ENCODE data around the gene MAPRE2. TPM values are rescaled to one million over a fixed set of nuclear protein-coding genes. Genes with fewer than 3 reads are reported as not detected.

The MAPRE2 gene
- total RNA-seq, 2 donors from 2014 or later = 32.8 to 44.4 TPM

DNA sequence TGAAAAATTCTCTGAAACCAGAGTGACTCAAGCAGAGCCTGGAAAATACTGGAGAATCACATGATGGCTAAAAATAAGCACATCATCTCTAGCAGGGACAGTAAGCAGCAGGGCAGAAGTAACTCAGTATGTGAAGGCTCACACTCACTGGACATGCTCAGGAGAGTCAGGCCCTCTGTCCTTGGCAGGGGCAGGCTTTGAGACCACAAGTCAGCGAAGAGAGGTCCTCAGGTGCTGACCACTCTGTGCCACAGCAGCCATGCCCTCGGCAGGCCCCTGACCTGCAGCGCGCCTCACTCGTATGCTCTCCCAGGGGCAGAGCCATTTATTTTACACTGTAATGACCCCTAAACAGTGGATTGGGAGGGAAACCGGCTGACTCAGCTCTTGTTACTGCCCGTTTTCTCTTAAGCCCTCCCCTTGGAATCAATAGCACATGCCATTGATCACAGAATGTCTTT lies 76.8 kb downstream of the MAPRE2 start:
- Mint-ChIP-seq H3K9me3 (no peaks in the 10 kb centered on the region), H3K4me1 (ENCODE audit: low read depth in 2 of 2) (peaks cover 53 to 67% of the 10 kb centered on the region in 2 donors), H3K27me3 (no peaks in the 10 kb centered on the region)

DNA sequence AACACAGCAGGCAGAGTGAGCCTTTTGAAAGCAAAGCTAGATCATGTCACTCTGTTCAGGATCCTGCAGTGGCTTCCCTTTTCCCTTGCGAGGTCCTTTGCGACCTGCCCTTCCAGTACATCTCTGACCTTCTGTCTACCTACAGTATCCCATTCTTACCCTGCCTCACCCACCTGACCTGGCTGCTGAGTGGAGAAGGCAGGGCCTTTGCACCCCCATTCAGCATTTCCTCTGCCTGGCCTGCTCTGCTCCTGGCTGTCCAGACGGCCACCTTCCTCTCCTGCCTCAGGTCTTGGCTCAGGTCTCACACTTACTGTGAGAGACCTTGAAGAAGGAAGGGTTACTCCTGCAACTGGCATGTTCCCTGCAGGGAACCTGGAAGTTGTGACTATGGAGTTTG lies 77.4 kb downstream of the MAPRE2 start:
- no peak for DNase-seq (ENCODE audit: low spot score)
- no peaks in the 10 kb centered on the region for H3K27me3 Mint-ChIP-seq
- H3K27ac Mint-ChIP-seq = peak overlapping the region in 1 of 2 donors; percentile 74
- peaks cover under 1% of the 10 kb centered on the region for H3K9me3 Mint-ChIP-seq
- peaks cover 57 to 72% of the 10 kb centered on the region in 2 donors for H3K4me1 Mint-ChIP-seq (ENCODE audit: low read depth in 2 of 2)
- ATAC-seq = no peak
- H3K4me3 Mint-ChIP-seq = no peak overlapping the region
- no peaks in the 10 kb centered on the region for H3K36me3 Mint-ChIP-seq

More for the DNA sequence above, 76.8 kb downstream of the MAPRE2 start:
- Mint-ChIP-seq H3K36me3 (no peaks in the 10 kb centered on the region), H3K27ac (peak overlapping the region in 1 of 2 donors; percentile 74), H3K4me3 (no peak overlapping the region)
- ATAC-seq = peak in 1 of 2 donors; percentile 20
- no peak for DNase-seq (ENCODE audit: low spot score)

DNA sequence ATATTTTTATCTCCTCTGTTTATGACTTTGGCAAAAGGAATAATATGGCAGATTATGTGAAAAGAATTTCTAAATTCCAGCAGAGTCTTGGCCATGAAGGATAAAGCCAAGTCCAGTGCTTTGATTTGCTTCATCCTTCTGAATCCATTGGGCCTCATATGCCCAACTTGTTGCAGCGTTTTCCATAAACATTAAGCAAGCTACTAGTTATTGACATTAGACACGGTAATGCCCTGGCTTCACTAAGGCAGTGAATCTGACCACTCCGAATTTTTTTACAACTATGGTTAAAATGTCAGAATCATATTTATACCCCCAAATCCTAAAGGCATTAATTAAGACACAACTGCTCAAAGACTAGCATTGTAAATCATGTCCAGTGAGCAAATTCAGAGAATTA lies 79.8 kb downstream of the MAPRE2 start:
- no peak overlapping the region for H3K4me3 Mint-ChIP-seq
- ATAC-seq (no peak), DNase-seq (ENCODE audit: low spot score) (no peak)
- no peaks in the 10 kb centered on the region for H3K36me3 Mint-ChIP-seq
- H3K27ac Mint-ChIP-seq = peak overlapping the region in 1 of 2 donors; percentile 81
- peaks cover 53 to 63% of the 10 kb centered on the region in 2 donors for H3K4me1 Mint-ChIP-seq (ENCODE audit: low read depth in 2 of 2)
- no peaks in the 10 kb centered on the region for H3K27me3 Mint-ChIP-seq
- peaks cover 5% of the 10 kb centered on the region for H3K9me3 Mint-ChIP-seq

DNA sequence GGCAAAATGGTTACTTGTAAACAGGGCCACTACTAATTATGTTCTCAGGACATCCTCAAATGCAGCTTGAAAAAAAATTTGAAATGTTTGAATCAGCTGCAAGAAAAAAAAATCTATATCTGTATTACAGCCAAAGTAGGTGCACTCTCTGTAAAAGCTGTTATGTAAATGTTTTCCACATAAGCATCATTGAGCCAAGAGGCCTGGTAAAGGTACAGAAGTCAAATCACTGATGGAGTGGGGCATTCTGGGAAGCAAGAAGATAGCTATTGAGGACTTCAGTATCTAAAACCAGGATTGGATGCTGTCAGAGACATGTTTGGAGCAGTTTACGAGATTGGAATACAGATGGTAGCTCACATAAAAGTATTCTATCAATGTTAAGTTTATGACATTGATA lies 80.3 kb downstream of the MAPRE2 start:
- ATAC-seq (no peak), DNase-seq (ENCODE audit: low spot score) (no peak)
- no peaks in the 10 kb centered on the region for H3K27me3 Mint-ChIP-seq
- peak overlapping the region in 1 of 2 donors; percentile 81 for H3K27ac Mint-ChIP-seq
- peaks cover 5% of the 10 kb centered on the region for H3K9me3 Mint-ChIP-seq
- no peak overlapping the region for H3K4me3 Mint-ChIP-seq
- H3K36me3 Mint-ChIP-seq = no peaks in the 10 kb centered on the region
- peaks cover 50 to 61% of the 10 kb centered on the region in 2 donors for H3K4me1 Mint-ChIP-seq (ENCODE audit: low read depth in 2 of 2)

DNA sequence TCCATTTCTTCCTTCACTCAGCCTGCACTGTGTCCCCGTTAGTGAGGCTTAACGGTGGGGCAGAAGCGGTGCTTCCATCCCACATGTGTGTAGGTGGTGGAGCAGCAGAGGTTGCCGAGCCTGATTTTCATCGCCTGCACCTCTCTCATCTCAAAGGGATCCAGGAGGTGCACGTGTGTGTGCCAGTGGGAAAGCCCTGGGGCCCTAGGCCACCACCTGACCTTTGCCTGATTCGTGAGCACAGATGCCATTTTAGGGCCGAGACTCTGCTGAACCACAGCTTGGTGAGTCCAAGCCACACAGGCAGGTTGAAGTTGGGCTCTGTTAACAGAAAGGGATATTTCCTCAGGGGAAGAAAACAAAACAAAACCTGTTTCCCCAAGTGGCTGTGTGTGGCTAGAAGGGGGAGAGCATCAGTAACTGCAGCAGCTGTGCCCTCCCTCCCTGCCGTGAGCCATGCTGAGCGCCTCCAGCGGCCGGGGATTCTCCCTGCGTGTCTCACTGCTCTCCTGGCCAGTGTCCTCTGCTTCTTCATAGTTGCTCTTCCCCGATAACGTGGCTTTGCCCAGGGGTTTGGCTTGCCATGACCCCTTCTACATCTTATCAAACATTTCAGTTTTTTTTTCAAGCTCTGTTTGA lies 81.5 kb downstream of the MAPRE2 start:
- DNase-seq (ENCODE audit: low spot score) (no peak), ATAC-seq (peak in 1 of 2 donors; percentile 69)

DNA sequence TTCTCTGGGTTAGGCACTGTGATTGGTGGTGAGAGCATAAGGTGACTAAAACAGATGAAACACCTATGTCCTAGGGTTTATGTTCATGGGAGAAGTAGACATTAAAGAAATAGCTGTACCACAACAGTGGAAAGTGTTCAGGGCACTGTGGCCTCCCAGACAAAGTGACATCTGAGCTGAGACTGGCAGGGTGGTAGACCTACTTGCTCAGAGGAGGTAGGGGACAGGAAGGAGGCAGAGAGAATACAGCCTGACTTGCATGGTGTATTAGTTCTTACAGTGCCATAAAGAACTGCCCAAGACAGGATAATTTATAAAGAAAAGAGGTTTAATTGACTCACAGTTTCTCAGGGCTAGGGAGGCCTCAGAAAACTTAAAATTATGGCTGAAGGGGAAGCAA lies 82.6 kb downstream of the MAPRE2 start:
- Mint-ChIP-seq H3K27me3 (no peaks in the 10 kb centered on the region), H3K27ac (peak overlapping the region in 1 of 2 donors; percentile 81), H3K4me3 (no peak overlapping the region), H3K4me1 (ENCODE audit: low read depth in 2 of 2) (peaks cover 31 to 42% of the 10 kb centered on the region in 2 donors), H3K36me3 (no peaks in the 10 kb centered on the region), H3K9me3 (peaks cover 5% of the 10 kb centered on the region)
- ATAC-seq (no peak), DNase-seq (ENCODE audit: low spot score) (no peak)

More for the DNA sequence above, 81.5 kb downstream of the MAPRE2 start:
- no peaks in the 10 kb centered on the region for H3K27me3 Mint-ChIP-seq
- no peaks in the 10 kb centered on the region for H3K36me3 Mint-ChIP-seq
- H3K4me1 Mint-ChIP-seq (ENCODE audit: low read depth in 2 of 2) = peaks cover 39 to 50% of the 10 kb centered on the region in 2 donors
- no peak overlapping the region for H3K4me3 Mint-ChIP-seq
- H3K27ac Mint-ChIP-seq = peak overlapping the region; percentile 19 to 81
- peaks cover 5% of the 10 kb centered on the region for H3K9me3 Mint-ChIP-seq

DNA sequence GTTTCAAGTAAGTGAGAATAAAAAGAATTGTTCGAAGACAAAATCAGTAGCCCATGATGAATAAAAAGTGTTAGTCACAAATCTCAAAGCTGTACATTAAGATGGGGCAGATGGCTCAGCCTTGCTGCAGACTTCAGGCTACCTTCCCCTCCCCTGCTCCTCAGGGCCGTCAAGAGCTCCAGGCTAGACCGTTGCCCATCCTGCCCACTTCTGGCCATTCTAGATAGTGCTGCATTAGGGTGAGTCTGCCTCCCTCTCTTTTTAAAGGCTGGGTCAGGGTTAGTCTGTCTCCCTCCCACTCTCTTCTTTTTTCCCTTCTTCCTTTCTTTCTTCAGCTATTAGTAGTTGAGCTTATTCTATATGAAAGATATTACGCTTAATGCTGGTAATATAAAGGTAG lies 86.0 kb downstream of the MAPRE2 start:
- no peak for DNase-seq (ENCODE audit: low spot score)
- Mint-ChIP-seq H3K4me3 (no peak overlapping the region), H3K27me3 (no peaks in the 10 kb centered on the region), H3K9me3 (peaks cover 5% of the 10 kb centered on the region), H3K36me3 (peaks cover 5% of the 10 kb centered on the region), H3K4me1 (ENCODE audit: low read depth in 2 of 2) (peaks cover 44 to 46% of the 10 kb centered on the region in 2 donors), H3K27ac (peak overlapping the region in 1 of 2 donors; percentile 28)
- ATAC-seq = no peak

DNA sequence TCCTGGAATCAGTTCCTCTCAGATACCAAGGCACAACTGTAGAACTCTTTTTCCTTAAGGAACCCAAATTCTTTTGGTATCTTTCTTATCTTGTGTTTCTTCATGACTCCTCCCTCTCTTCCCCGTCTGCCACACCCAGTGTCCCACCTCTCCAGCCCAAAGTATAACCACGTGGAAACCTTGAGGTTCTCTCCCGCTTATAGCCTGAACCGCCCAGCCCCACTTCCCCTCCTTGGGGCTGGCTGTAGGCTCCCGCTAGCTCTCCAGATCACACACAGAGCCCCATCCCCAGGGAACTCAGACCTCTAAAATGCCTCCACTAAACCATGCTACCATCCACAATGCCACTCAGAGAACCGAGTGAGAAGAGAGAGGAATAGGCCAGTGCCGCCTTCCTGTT lies 87.5 kb downstream of the MAPRE2 start:
- no peak for ATAC-seq
- no peak for DNase-seq (ENCODE audit: low spot score)
- Mint-ChIP-seq H3K36me3 (peaks cover 5% of the 10 kb centered on the region), H3K9me3 (peaks cover 4% of the 10 kb centered on the region), H3K4me3 (no peak overlapping the region), H3K4me1 (ENCODE audit: low read depth in 2 of 2) (peaks cover 39 to 47% of the 10 kb centered on the region in 2 donors), H3K27me3 (no peaks in the 10 kb centered on the region), H3K27ac (peak overlapping the region in 1 of 2 donors; percentile 90)

DNA sequence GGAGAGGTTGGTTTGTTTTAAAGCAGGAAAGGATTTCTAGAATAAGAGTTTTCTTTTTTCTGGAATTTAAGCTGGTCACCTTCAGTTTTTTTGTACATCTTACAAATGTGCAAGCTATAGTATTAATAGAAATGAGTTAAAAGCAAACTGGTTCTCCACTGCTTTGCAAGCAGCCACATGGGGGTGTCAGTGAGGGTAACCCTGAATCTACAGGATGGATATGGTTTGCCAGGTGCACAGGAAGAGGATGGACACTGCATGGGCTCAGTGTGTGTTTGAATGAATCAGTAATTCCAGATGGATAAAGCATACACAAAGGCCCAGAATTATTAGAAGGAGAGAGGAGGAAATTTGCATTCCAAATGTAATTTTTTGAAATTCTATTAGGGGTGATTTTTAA lies 89.0 kb downstream of the MAPRE2 start:
- DNase-seq (ENCODE audit: low spot score) (no peak), ATAC-seq (no peak)
- Mint-ChIP-seq H3K27me3 (no peaks in the 10 kb centered on the region), H3K9me3 (no peaks in the 10 kb centered on the region), H3K27ac (peak overlapping the region; percentile 42 to 90), H3K4me1 (ENCODE audit: low read depth in 2 of 2) (peaks cover 45 to 55% of the 10 kb centered on the region in 2 donors), H3K36me3 (peaks cover 5% of the 10 kb centered on the region), H3K4me3 (no peak overlapping the region)

DNA sequence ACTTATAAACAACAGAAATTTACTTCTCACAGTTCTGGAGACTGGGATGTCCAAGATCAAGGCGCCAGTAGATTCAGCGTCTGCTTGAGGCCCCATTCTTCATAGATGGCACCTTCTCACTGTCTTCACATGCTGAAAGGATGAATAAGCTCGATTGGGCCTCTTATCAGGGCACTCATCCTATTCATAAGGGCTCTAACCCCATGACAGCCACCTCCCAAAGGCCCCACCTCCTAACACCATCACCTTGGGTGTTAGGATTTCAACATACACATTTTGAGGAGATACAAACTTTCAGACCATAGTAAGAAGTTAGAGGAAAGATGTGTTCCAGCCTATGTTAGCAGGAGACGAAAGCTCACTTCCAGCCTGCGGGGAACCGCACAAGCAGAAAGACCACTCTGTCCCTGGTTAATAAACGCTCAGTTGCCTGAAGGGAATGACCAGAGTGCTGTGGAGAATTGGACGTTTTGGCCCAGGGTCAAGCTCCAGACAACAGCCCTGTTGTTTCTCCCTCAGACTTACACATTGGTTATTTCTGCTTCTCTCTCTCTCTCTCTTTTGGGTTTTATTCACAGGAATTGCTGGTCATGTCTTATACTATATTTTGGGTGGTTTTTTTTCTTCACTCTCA lies 90.3 kb downstream of the MAPRE2 start:
- peak overlapping the region; percentile 82 to 90 for H3K27ac Mint-ChIP-seq
- peaks cover 55 to 61% of the 10 kb centered on the region in 2 donors for H3K4me1 Mint-ChIP-seq (ENCODE audit: low read depth in 2 of 2)
- ATAC-seq (peak; percentile 60 to 81), DNase-seq (ENCODE audit: low spot score) (no peak)
- peak overlapping the region; percentile 65 for H3K4me3 Mint-ChIP-seq
- no peaks in the 10 kb centered on the region for H3K27me3 Mint-ChIP-seq
- no peaks in the 10 kb centered on the region for H3K9me3 Mint-ChIP-seq
- H3K36me3 Mint-ChIP-seq = peaks cover 9% of the 10 kb centered on the region

DNA sequence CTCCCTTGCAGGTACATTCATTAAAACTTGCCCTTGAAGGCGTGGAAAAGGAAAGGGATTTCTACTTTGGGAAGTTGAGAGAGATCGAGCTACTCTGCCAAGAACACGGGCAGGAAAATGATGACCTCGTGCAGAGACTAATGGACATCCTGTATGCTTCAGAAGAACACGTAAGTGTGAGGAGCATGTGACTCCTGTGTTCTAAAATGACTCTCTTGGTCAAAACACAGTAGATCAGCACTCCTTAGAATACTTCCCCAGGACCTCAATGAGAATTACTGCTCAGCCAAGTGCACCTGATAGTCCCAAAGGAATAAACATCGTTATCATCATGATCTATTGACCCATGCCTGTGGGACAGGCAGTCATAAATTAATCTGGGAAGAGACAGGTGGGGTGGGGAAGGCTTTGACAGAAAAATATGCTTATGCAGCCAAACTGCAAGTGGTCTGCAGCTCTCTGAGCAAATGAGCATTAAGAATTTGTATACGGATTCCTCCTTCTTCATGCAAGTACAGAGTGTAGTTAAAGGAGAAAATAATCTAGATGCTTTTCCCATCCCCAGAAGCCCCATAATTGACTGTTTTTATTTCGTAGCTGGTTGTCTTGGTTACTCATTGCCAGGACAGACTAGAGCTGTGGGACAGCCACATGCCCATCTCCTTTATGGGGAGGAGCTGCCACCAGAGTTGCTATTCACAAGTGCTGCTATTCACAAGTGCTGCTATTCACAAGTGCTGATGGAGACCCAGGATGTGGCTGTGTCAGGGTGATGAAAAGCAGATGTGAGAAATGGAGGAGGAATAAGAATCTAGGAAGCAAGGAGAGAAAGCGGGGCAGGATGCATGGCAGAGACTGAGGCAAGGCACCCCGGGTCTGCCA lies 91.0 kb downstream of the MAPRE2 start:
- H3K36me3 Mint-ChIP-seq = peaks cover 9% of the 10 kb centered on the region
- H3K4me3 Mint-ChIP-seq = peak overlapping the region; percentile 65
- peak overlapping the region; percentile 82 to 90 for H3K27ac Mint-ChIP-seq
- no peaks in the 10 kb centered on the region for H3K27me3 Mint-ChIP-seq
- H3K4me1 Mint-ChIP-seq (ENCODE audit: low read depth in 2 of 2) = peaks cover 55 to 62% of the 10 kb centered on the region in 2 donors
- ATAC-seq (peak; percentile 86 to 87), DNase-seq (ENCODE audit: low spot score) (peak; percentile 73)
- H3K9me3 Mint-ChIP-seq = no peaks in the 10 kb centered on the region

DNA sequence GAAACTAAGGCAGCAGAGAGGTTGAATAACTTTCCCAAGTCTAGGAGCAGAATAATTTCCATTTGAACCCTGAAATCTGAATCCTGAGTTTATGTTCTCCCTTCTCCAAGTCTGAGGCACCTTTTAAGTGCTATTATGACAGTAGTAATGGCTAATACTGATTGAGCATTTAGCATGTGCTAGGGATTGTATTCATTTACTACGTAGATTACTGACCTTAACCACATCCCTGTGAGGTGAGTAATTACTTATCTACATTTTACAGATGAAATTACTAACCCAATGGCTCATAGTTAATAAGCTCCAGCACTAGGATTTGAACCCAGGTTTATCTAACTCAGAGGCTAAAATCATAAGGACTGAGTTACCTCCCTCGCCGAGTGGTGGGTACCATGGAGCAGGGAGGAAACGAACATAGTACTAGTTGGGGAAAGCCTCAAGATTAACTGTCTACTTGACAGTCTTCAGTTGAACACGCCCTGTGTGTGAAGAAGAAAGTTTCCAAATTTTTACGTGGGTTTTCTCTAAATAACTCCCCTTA lies 93.0 kb downstream of the MAPRE2 start:
- no peaks in the 10 kb centered on the region for H3K27me3 Mint-ChIP-seq
- no peak overlapping the region for H3K4me3 Mint-ChIP-seq
- H3K36me3 Mint-ChIP-seq = peaks cover 9% of the 10 kb centered on the region
- H3K9me3 Mint-ChIP-seq = no peaks in the 10 kb centered on the region
- ATAC-seq (peak in 1 of 2 donors; percentile 42), DNase-seq (ENCODE audit: low spot score) (no peak)
- H3K27ac Mint-ChIP-seq = peak overlapping the region in 1 of 2 donors; percentile 90
- H3K4me1 Mint-ChIP-seq (ENCODE audit: low read depth in 2 of 2) = peaks cover 51 to 57% of the 10 kb centered on the region in 2 donors

DNA sequence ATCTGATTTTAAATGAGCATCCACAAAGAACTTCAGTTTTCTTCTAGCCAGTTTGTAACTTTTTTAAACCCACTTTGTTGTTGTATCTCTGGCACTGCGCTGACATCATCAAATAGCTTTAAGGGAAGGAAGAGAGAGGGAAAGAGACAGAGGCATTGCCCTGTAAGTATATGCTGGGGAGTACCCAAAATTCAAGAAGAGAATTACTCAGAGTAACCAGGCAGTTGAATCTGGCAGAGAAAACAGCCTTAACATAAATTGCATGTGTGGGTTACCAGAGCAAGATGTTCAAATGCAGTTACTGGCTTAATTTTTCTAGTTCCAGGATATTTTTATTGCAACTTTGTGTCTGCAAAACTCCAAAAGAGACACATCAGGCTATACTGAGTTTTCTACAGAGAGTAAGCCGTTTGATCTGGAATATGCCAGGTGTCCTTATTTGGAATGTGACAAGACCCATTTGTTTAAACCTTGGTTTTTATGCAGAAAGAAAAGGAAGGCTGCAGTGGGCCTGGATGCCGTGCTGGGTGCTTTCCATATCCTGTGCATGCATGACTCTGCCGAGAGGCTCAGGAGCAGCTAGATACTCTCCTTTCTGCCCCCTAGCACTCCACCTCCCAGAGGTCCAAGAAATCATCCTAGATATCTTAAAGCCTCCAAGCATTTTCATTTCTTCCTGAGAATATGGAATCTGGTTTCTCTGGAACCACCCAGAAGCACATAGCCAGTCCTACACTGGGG lies 93.7 kb downstream of the MAPRE2 start:
- Mint-ChIP-seq H3K27ac (peak overlapping the region in 1 of 2 donors; percentile 90), H3K4me3 (no peak overlapping the region), H3K9me3 (no peaks in the 10 kb centered on the region), H3K27me3 (no peaks in the 10 kb centered on the region), H3K4me1 (ENCODE audit: low read depth in 2 of 2) (peaks cover 45 to 50% of the 10 kb centered on the region in 2 donors), H3K36me3 (peaks cover 9% of the 10 kb centered on the region)
- ATAC-seq (no peak), DNase-seq (ENCODE audit: low spot score) (no peak)
